SK-N-SH treated with all-trans-retinoic acid at 6 μM for 48 hours (cell line): ENCODE measurements around the gene KIAA1217.

Experiments used
- ARNTL ChIP-seq: fragments of 450-650 bp; formaldehyde crosslinking; IDR thresholded peaks from 2 replicates; pipeline ENCODE4 v1.5.0; 2020; ENCODE audit warnings: low read depth, mild to moderate bottlenecking, moderate library complexity, borderline replicate concordance
- CREB5 ChIP-seq: fragments of 250-450 bp; sonication (Bioruptor Pico); IDR thresholded peaks from 2 replicates; pipeline ENCODE4 v1.5.1; 2020; ENCODE audit warnings: low read depth, mild to moderate bottlenecking, moderate library complexity
- CSDC2 ChIP-seq: fragments of 250-450 bp; sonication (Bioruptor Pico); IDR thresholded peaks from 2 replicates; pipeline ENCODE4 v1.5.0; 2020; ENCODE audit warnings: mild to moderate bottlenecking, moderate library complexity
- GLIS3 ChIP-seq: fragments of 250-450 bp; sonication (Bioruptor Pico); IDR thresholded peaks from 2 replicates; pipeline ENCODE4 v1.5.0; 2020; ENCODE audit warnings: mild to moderate bottlenecking, moderate library complexity
- ISL1 ChIP-seq: fragments of 250-450 bp; sonication (Bioruptor Pico); IDR thresholded peaks from 2 replicates; pipeline ENCODE4 v2.1.2; 2022; ENCODE audit warnings: mild to moderate bottlenecking, moderate library complexity
- RARB ChIP-seq: fragments of 250-450 bp; sonication (Bioruptor Pico); IDR thresholded peaks from 2 replicates; pipeline ENCODE4 v1.8.0; 2021; ENCODE audit warnings: mild to moderate bottlenecking, moderate library complexity
- TCF4 ChIP-seq: fragments of 250-450 bp; sonication (Bioruptor Pico); IDR thresholded peaks from 2 replicates; pipeline ENCODE4 v1.8.0; 2021; ENCODE audit warnings: mild to moderate bottlenecking, moderate library complexity, borderline replicate concordance
- ZFP3 ChIP-seq: fragments of 250-450 bp; sonication (Bioruptor Pico); IDR thresholded peaks from 2 replicates; pipeline ENCODE4 v1.5.0; 2020; ENCODE audit warnings: mild to moderate bottlenecking, moderate library complexity
- ZFP30 ChIP-seq: fragments of 450-650 bp; formaldehyde crosslinking; IDR thresholded peaks from 2 replicates; pipeline ENCODE4 v1.5.0; 2022; ENCODE audit warnings: mild to moderate bottlenecking, moderate library complexity

DNA sequence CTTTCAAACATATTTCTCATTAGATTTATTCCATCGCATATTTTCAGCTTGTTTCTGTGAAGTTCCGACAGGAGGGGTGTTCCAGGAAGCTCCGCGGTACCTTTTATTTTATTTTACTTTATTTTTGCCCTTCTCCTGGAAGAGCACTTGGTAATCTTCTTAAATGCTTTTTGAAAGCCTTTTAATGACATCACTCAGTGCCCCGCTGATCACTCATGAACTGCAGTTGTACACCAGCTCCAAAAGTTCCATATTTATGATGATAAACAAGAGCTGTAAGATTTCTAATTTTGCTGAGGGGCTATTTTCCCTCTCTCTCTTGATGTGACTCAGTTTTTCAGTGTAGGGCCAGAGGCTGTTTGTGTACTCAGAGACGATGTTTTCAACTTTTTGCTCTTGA is 144.4 kb downstream of the KIAA1217 start:
- no peak for TF ChIP-seq TCF4 (CRISPR knock-in tag)
- TF ChIP-seq ZFP3 = no peak
- TF ChIP-seq CSDC2 (CRISPR knock-in tag) = no peak
- TF ChIP-seq CREB5 (CRISPR knock-in tag) = no peak
- no peak for TF ChIP-seq RARB (CRISPR knock-in tag)
- TF ChIP-seq ISL1 = no peak
- TF ChIP-seq ZFP30 (CRISPR knock-in tag) = no peak
- TF ChIP-seq ARNTL (CRISPR knock-in tag) = no peak
- no peak for TF ChIP-seq GLIS3 (CRISPR knock-in tag)
